Esophagus squamous epithelium (tissue), 4 donors: ENCODE measurements around the gene TRAPPC5.

Source experiments
- POLR2A ChIP-seq, 4 donors: fragments of 450-650 bp; IDR thresholded peaks; one replicate each; pipeline ENCODE4 v1.6.1; 2017; ENCODE audit warnings: antibody characterized with exemption in 4 of 4, mild to moderate bottlenecking in 4 of 4, moderate library complexity in 3 of 4
- TF ChIP-seq, protein P1 (sequence below), 6 experiments: fragments of 450-650 bp in 4 of 6; fragments of 200-600 bp in 2 of 6; sonication (generic) in 2 of 6; IDR thresholded peaks; one replicate each; pipeline ENCODE4 v1.5.1; 2016 to 2019; ENCODE audit warnings: antibody characterized with exemption in 6 of 6, mild to moderate bottlenecking in 4 of 6, moderate library complexity in 4 of 6

DNA sequence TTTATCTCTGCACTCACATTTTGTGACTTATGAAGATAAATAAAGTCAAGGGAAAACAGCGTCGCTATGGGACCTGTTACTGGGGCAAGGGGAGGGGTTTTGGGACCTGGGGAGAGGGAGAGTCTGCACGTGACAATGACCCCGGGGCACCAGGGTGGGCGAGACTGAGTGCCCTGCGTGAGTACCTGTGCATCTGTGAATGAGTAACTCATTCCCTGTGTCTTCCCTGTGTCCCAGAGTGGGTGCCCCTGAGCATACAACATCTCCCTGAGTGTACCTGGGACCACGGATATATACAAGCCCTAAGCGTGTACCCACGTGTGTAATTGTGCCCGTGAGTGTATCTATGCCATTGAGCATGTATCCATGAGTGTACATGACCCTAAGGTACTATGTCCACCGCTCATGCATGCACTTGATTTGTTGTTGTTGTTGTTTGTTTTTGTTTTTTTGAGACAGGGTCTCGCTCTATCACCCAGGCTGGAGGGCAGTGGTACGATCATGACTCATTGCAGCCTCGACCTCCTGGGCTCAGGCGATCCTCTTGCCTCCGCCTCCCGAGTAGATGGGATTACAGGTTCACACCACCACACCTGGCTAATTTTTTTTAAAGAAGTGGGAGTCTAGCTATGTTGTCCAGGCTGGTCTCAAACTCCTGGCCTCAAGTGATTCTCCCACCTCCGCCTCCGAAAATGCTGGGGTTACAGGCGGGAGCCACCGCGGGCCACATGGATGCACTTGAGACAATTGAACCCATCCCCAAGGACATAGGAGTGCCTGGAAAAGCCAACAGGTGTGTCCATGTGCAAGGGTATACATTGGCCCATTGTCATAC is 645 bp upstream of the TRAPPC5 start:
- no peak for TF ChIP-seq POLR2A (IDR thresholded peaks at IDR 0.05)
- TF ChIP-seq, protein P1, sequence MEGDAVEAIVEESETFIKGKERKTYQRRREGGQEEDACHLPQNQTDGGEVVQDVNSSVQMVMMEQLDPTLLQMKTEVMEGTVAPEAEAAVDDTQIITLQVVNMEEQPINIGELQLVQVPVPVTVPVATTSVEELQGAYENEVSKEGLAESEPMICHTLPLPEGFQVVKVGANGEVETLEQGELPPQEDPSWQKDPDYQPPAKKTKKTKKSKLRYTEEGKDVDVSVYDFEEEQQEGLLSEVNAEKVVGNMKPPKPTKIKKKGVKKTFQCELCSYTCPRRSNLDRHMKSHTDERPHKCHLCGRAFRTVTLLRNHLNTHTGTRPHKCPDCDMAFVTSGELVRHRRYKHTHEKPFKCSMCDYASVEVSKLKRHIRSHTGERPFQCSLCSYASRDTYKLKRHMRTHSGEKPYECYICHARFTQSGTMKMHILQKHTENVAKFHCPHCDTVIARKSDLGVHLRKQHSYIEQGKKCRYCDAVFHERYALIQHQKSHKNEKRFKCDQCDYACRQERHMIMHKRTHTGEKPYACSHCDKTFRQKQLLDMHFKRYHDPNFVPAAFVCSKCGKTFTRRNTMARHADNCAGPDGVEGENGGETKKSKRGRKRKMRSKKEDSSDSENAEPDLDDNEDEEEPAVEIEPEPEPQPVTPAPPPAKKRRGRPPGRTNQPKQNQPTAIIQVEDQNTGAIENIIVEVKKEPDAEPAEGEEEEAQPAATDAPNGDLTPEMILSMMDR (IDR thresholded peaks at IDR 0.05) = no peak
